Panc1 (cell line): ENCODE data around the gene GPATCH3.

Source experiments
- CTCF ChIP-seq: fragments of 450-650 bp; IDR thresholded peaks from 2 replicates; pipeline ENCODE4 v1.5.1; 2017; ENCODE audit warnings: mild to moderate bottlenecking
- POLR2AphosphoS5 ChIP-seq: IDR thresholded peaks from 2 replicates; pipeline ENCODE4 v1.6.1; 2012; ENCODE audit warnings: mild to moderate bottlenecking, low read depth, low read length, moderate library complexity
- SIN3A ChIP-seq: IDR thresholded peaks from 2 replicates; pipeline ENCODE4 v1.6.1; 2012; ENCODE audit warnings: low read depth, mild to moderate bottlenecking, low read length, moderate library complexity, borderline replicate concordance; ENCODE audit not compliant: insufficient read depth
- TCF7L2 ChIP-seq: IDR thresholded peaks from 2 replicates; pipeline ENCODE4 v1.6.1; 2011; ENCODE audit warnings: mild to moderate bottlenecking, low read depth, low read length, inconsistent platforms

GRCh38 chr1:26857473-26858060, 42.7 kb downstream of the GPATCH3 start:
- TF ChIP-seq CTCF (no peak), SIN3A (no peak), POLR2AphosphoS5 (no peak), TCF7L2 (no peak)
